ENCODE results near the gene ERCC1. TPM values are rescaled to one million over a fixed set of nuclear protein-coding genes. Genes with fewer than 3 reads are reported as not detected.

The ERCC1 gene
- total RNA-seq, 1 experiment from 2014 or later: 43.7 TPM

- TF ChIP-seq MXD4 (CRISPR knock-in tag; IDR thresholded peaks at IDR 0.05; ENCODE audit: borderline replicate concordance) (no peak), NR3C1 (CRISPR knock-in tag; conservative IDR thresholded peaks at IDR 0.05; ENCODE audit: low read depth) (no peak), ZNF671 (CRISPR knock-in tag; IDR thresholded peaks at IDR 0.05) (no peak)
Observed at GRCh38 chr19:45363861-45364459, 59.8 kb downstream of the ERCC1 start (continued).

GRCh38 chr19:45362291-45362690 is 61.4 kb downstream of the ERCC1 start:
- CTCF ChIA-PET: no interaction called here
- Mint-ChIP-seq H3K27ac (no peak overlapping the region), H3K27me3 (ENCODE audit: low read depth) (no peaks in the 10 kb centered on the region), H3K9me3 (no peaks in the 10 kb centered on the region), H3K4me1 (no peaks in the 10 kb centered on the region), H3K4me3 (no peak overlapping the region), H3K36me3 (peaks cover 51% of the 10 kb centered on the region)
- no peak for TF ChIP-seq JAZF1 (CRISPR knock-in tag; IDR thresholded peaks at IDR 0.05)
- no peak for TF ChIP-seq CTCF (IDR thresholded peaks at IDR 0.05)
- TF ChIP-seq ZNF416 (CRISPR knock-in tag; IDR thresholded peaks at IDR 0.05): no peak
- no peak for TF ChIP-seq ZBTB21 (CRISPR knock-in tag; IDR thresholded peaks at IDR 0.05; ENCODE audit: borderline replicate concordance)
- TF ChIP-seq NFATC4 (CRISPR knock-in tag; IDR thresholded peaks at IDR 0.05): no peak
- no peak for TF ChIP-seq GTF2I (CRISPR knock-in tag; conservative IDR thresholded peaks at IDR 0.05)
- TF ChIP-seq HMGXB4 (CRISPR knock-in tag; IDR thresholded peaks at IDR 0.05): no peak
- TF ChIP-seq NR2C2 (CRISPR knock-in tag; IDR thresholded peaks at IDR 0.05): no peak
- no peak for TF ChIP-seq FOXP1 (CRISPR knock-in tag; IDR thresholded peaks at IDR 0.05; ENCODE audit: borderline replicate concordance)
- no peak for TF ChIP-seq FOXP4 (CRISPR knock-in tag; IDR thresholded peaks at IDR 0.05)
- TF ChIP-seq SMAD3 (CRISPR knock-in tag; IDR thresholded peaks at IDR 0.05; ENCODE audit: borderline replicate concordance): no peak
- TF ChIP-seq ARID4B (CRISPR knock-in tag; IDR thresholded peaks at IDR 0.05; ENCODE audit: borderline replicate concordance): no peak
- no peak for TF ChIP-seq HMGA2 (CRISPR knock-in tag; IDR thresholded peaks at IDR 0.05)
- no peak for TF ChIP-seq AR (CRISPR knock-in tag; IDR thresholded peaks at IDR 0.05)
- no peak for TF ChIP-seq ETV6 (CRISPR knock-in tag; IDR thresholded peaks at IDR 0.05)
- no peak for TF ChIP-seq NR1H2 (CRISPR knock-in tag; IDR thresholded peaks at IDR 0.05)
- no peak for TF ChIP-seq ATF1 (CRISPR knock-in tag; IDR thresholded peaks at IDR 0.05)
- TF ChIP-seq ZMAT4 (CRISPR knock-in tag; IDR thresholded peaks at IDR 0.05): no peak
- TF ChIP-seq TCF7 (CRISPR knock-in tag; IDR thresholded peaks at IDR 0.05; ENCODE audit: low read depth): no peak
- no peak for DNase-seq (ENCODE audit: low spot score)
- POLR2A ChIA-PET: no interaction called here
- ATAC-seq: no peak

Measured in WTC11 (cell line).